HEK293 (cell line): Measurements from ENCODE around the gene BAZ2B.

Experiments
- KLF10 ChIP-seq: fragments of 450-650 bp; IDR thresholded peaks from 2 replicates; pipeline ENCODE4 v1.5.1; 2018; ENCODE audit warnings: missing biosample characterization, mild to moderate bottlenecking, missing genetic modification characterization
- ZNF274 ChIP-seq, 2 experiments: fragments of 200-500 bp in 1 of 2; fragments of 450-650 bp in 1 of 2; sonication (Bioruptor generic) in 1 of 2; formaldehyde crosslinking in 1 of 2; IDR thresholded peaks; 2 replicates each; pipeline versions ENCODE4 v1.5.1 to v1.6.1; 2014 to 2016; ENCODE audit warnings: borderline replicate concordance in 1 of 2, inconsistent platforms in 1 of 2, low read length in 1 of 2, missing biosample characterization in 1 of 2, missing genetic modification characterization in 1 of 2
- ZNF600 ChIP-seq: fragments of 450-650 bp; formaldehyde crosslinking; IDR thresholded peaks from 2 replicates; pipeline ENCODE4 v1.5.1; 2016; ENCODE audit warnings: missing biosample characterization, missing genetic modification characterization
- ZNF660 ChIP-seq: fragments of 450-650 bp; IDR thresholded peaks from 2 replicates; pipeline ENCODE4 v1.5.1; 2018; ENCODE audit warnings: missing biosample characterization, mild to moderate bottlenecking, missing genetic modification characterization
- ZNF670 ChIP-seq: fragments of 450-650 bp; formaldehyde crosslinking; IDR thresholded peaks from 2 replicates; pipeline ENCODE4 v1.5.1; 2016; ENCODE audit warnings: missing biosample characterization, missing genetic modification characterization, low read depth
- ZNF785 ChIP-seq: fragments of 450-650 bp; formaldehyde crosslinking; IDR thresholded peaks from 2 replicates; pipeline ENCODE4 v1.5.1; 2016; ENCODE audit warnings: missing biosample characterization, missing genetic modification characterization
- TF ChIP-seq, protein P1 (sequence below): fragments of 450-650 bp; formaldehyde crosslinking; IDR thresholded peaks from 2 replicates; pipeline ENCODE4 v1.5.1; 2016; ENCODE audit warnings: missing biosample characterization, missing genetic modification characterization

DNA sequence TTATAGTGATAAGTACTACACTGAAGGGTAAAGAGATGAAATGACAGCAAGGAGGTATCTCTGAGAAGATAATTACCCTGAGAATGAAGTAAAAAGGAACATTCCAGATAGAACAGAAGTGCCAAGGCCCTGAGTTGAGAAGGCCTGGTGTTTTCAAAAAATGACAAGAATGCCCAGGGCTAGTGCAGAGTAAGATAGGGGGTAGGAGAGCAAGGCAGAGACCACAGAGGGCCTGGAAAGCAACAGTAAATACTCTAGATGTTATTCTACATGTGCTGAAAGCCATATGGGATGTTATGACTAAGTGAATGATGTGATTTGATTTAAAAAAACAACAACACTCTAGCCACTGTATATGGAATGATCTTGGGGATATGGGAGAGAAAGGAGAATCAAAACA, 52.3 kb downstream of the BAZ2B start:
- TF ChIP-seq KLF10 (tag by site-specific recombination), result no peak
- no peak for TF ChIP-seq ZNF274 (IDR thresholded peaks at IDR 0.05; ENCODE audit: low read length)
- TF ChIP-seq ZNF274 (tag by site-specific recombination; IDR thresholded peaks at IDR 0.05; ENCODE audit: borderline replicate concordance), result no peak
- no peak for TF ChIP-seq ZNF660
- TF ChIP-seq ZNF600 (tag by site-specific recombination), result no peak
- TF ChIP-seq, protein P1, sequence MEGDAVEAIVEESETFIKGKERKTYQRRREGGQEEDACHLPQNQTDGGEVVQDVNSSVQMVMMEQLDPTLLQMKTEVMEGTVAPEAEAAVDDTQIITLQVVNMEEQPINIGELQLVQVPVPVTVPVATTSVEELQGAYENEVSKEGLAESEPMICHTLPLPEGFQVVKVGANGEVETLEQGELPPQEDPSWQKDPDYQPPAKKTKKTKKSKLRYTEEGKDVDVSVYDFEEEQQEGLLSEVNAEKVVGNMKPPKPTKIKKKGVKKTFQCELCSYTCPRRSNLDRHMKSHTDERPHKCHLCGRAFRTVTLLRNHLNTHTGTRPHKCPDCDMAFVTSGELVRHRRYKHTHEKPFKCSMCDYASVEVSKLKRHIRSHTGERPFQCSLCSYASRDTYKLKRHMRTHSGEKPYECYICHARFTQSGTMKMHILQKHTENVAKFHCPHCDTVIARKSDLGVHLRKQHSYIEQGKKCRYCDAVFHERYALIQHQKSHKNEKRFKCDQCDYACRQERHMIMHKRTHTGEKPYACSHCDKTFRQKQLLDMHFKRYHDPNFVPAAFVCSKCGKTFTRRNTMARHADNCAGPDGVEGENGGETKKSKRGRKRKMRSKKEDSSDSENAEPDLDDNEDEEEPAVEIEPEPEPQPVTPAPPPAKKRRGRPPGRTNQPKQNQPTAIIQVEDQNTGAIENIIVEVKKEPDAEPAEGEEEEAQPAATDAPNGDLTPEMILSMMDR, result no peak
- TF ChIP-seq ZNF785 (tag by site-specific recombination), result no peak
- TF ChIP-seq ZNF670, result no peak
